Cardiac fibroblast (primary cell): ENCODE data around the gene DCAF6.

ENCODE experiments used
- DNase-seq, 2 donors: peaks; one replicate each; pipeline versions ENCODE4 v3.0.0 to v3.0.0-alpha.2; 2010; ENCODE audit warnings: low read depth in 2 of 2
- H3K4me3 ChIP-seq, 2 donors: replicated peaks in 1 of 2; 1 replicate in 1 of 2; 2 replicates in 1 of 2; pipeline ENCODE4 v1.5.1; 2011; ENCODE audit warnings: low read depth in 2 of 2, low read length in 2 of 2, mild to moderate bottlenecking in 2 of 2, moderate library complexity in 1 of 2
- TF ChIP-seq, protein P1 (sequence below): IDR thresholded peaks from one replicate; pipeline ENCODE4 v1.5.1; 2011; ENCODE audit warnings: low read depth, mild to moderate bottlenecking, low read length, inconsistent platforms

DCAF6 gene

DNA sequence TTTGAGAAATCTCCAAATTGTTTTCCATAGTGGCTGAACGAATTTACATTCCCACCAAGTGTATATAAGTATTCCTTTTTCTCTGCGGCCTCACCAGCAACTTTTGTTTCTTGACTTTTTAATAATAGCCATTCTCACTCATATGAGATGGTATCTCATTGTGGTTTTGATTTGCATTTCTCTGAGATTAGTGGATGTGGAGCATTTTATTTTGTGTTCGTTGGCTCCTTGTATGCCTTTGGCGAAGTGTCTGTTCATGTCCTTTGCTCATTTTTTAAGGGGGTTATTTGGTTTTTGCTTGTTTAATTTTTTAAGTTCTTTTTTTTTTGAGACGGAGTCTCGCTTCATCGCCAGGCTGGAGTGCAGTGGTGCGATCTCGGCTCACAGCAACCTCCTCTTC, 45.5 kb downstream of the DCAF6 start:
- DNase-seq = no peak
- no peak overlapping the region for H3K4me3 ChIP-seq
- TF ChIP-seq, protein P1, sequence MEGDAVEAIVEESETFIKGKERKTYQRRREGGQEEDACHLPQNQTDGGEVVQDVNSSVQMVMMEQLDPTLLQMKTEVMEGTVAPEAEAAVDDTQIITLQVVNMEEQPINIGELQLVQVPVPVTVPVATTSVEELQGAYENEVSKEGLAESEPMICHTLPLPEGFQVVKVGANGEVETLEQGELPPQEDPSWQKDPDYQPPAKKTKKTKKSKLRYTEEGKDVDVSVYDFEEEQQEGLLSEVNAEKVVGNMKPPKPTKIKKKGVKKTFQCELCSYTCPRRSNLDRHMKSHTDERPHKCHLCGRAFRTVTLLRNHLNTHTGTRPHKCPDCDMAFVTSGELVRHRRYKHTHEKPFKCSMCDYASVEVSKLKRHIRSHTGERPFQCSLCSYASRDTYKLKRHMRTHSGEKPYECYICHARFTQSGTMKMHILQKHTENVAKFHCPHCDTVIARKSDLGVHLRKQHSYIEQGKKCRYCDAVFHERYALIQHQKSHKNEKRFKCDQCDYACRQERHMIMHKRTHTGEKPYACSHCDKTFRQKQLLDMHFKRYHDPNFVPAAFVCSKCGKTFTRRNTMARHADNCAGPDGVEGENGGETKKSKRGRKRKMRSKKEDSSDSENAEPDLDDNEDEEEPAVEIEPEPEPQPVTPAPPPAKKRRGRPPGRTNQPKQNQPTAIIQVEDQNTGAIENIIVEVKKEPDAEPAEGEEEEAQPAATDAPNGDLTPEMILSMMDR = no peak

GRCh38 chr1:167983797-167984420, 47.4 kb downstream of the DCAF6 start:
- TF ChIP-seq, protein P1 = no peak
- DNase-seq = no peak
- no peak overlapping the region for H3K4me3 ChIP-seq

GRCh38 chr1:167984886-167985489, 48.5 kb downstream of the DCAF6 start:
- H3K4me3 ChIP-seq = no peak overlapping the region
- TF ChIP-seq, protein P1 = no peak
- peak in 1 of 2 donors; percentile 28 for DNase-seq

DNA sequence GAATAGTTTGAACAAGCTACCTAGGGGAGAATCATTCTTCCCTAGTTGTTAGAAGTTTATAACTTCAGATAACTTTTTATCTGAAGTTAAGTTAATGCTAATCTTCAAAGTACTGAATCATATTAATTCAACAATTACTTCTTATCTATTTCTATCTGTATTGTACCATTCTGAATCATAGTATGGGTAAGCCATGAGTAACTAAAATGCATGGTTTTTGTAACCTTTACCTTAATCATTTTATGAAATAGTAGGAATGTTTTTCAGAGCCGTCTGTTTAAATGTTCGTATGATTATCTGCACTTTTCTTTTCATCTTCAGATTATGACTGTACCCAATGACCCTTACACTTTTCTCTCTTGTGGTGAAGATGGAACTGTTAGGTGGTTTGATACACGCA, 50.7 kb downstream of the DCAF6 start:
- H3K4me3 ChIP-seq = no peak overlapping the region
- TF ChIP-seq, protein P1 = no peak
- DNase-seq = peak in 1 of 2 donors; percentile 38

DNA sequence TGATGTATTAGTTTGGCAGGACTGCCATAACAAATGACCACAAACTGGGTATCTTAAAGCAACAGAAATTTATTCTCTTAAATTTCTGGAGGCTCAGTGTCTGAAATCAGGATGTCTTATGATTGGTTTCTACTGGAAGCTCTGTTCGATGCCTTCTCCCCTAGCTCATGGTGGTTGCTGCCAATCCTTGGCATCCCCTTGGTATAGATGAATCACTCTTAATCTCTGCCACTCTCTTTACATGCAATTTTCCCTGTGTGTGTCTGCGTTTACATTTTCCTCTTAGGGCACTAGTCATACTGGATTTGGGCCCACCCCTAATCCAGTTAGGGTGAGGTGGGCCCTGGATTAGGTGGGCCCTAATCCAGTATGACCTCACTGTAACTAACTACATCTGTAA, 55.1 kb downstream of the DCAF6 start:
- TF ChIP-seq, protein P1 = no peak

DNA sequence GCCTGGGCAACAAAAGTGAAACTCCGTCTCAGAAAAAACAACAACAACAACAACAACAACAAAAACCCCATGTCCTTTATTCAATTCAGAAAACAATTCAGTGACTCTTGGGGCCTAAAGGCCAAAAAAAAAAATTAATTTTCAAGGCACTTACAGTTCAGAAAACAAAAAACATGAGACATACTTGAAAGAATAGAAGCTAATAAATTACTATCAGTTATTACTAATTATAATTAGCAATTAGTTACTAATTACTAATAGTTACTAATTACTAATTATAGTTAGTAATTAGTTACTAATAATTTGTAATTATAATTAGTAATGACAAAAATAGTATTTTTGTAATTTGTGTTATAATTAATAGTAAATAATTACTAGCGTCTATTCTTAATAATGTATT, 57.2 kb downstream of the DCAF6 start:
- DNase-seq = no peak
- TF ChIP-seq, protein P1 = no peak

More for the DNA sequence above, 55.1 kb downstream of the DCAF6 start:
- no peak overlapping the region for H3K4me3 ChIP-seq
- no peak for DNase-seq

More for the DNA sequence above, 57.2 kb downstream of the DCAF6 start:
- H3K4me3 ChIP-seq = no peak overlapping the region
